CD4-positive, alpha-beta T cell (primary cell): Measurements from ENCODE around the gene GAPDH. TPM values are rescaled to one million over a fixed set of nuclear protein-coding genes. Genes with fewer than 3 reads are reported as not detected.

Experiments
- ATAC-seq: fragments of 200-7000 bp; cut with Tn5 transposase; one replicate; pipeline ENCODE4 v1.10.0; 2022; ENCODE audit warnings: mild to moderate bottlenecking; ENCODE audit not compliant: poor library complexity
- CTCF ChIA-PET: fragments of 350-600 bp; sonication (Branson Sonifier 250); formaldehyde crosslinking; loops from one replicate; lab custom pipeline; 2021; ENCODE audit warnings: antibody characterized with exemption, inconsistent platforms; lab: Charles Lee
- POLR2A ChIA-PET: fragments of 350-600 bp; sonication (Branson Sonifier 250); formaldehyde crosslinking; loops from one replicate; lab custom pipeline; 2021; ENCODE audit warnings: antibody characterized with exemption, inconsistent platforms; lab: Charles Lee
- DNase-seq, 14 experiments: peaks; one replicate each; pipeline ENCODE4 v3.0.0-alpha.2; 2013 to 2020; ENCODE audit warnings: mixed read lengths in 2 of 14
- H3K27ac ChIP-seq, 2 donors: one replicate each; pipeline versions ENCODE4 v1.5.1 to v1.7.0; 2013; ENCODE audit warnings: low read length in 2 of 2, low read depth in 1 of 2, mild to moderate bottlenecking in 1 of 2
- H3K27me3 ChIP-seq, 2 experiments: 1 replicate in 1 of 2; 2 replicates in 1 of 2; pipeline versions ENCODE4 v1.6.1 to v1.7.0; 2013; ENCODE audit warnings: low read length in 2 of 2, control low read depth in 1 of 2, mild to moderate bottlenecking in 1 of 2, moderate library complexity in 1 of 2; ENCODE audit not compliant: insufficient read depth in 2 of 2, control insufficient read depth in 1 of 2
- H3K36me3 ChIP-seq: one replicate; pipeline ENCODE4 v1.6.1; 2013; ENCODE audit warnings: low read length, control low read depth; ENCODE audit not compliant: insufficient read depth
- H3K4me1 ChIP-seq: one replicate; pipeline ENCODE4 v1.6.1; 2013; ENCODE audit warnings: low read length, control low read depth; ENCODE audit not compliant: insufficient read depth
- H3K4me3 ChIP-seq: one replicate; pipeline ENCODE4 v1.5.1; 2013; ENCODE audit warnings: mild to moderate bottlenecking, low read length, moderate library complexity
- H3K9me3 ChIP-seq, 2 experiments: 1 replicate in 1 of 2; 2 replicates in 1 of 2; pipeline versions ENCODE4 v1.6.1 to v1.7.0; 2013; ENCODE audit warnings: low read length in 2 of 2, mild to moderate bottlenecking in 2 of 2, control low read depth in 1 of 2, moderate library complexity in 1 of 2; ENCODE audit not compliant: control insufficient read depth in 1 of 2, insufficient read depth in 1 of 2
- H3K27ac Mint-ChIP-seq: one replicate; pipeline ENCODE4 v1.8.0; 2020; ENCODE audit warnings: mixed read lengths
- H3K27me3 Mint-ChIP-seq: one replicate; pipeline ENCODE4 v1.8.0; 2021; ENCODE audit warnings: mixed read lengths
- H3K36me3 Mint-ChIP-seq: one replicate; pipeline ENCODE4 v1.8.0; 2021; ENCODE audit warnings: low read depth, mixed read lengths
- H3K4me1 Mint-ChIP-seq: one replicate; pipeline ENCODE4 v1.8.0; 2021; ENCODE audit warnings: low read depth, mixed read lengths
- H3K4me3 Mint-ChIP-seq: one replicate; pipeline ENCODE4 v1.8.0; 2020; ENCODE audit warnings: mild to moderate bottlenecking, mixed read lengths
- H3K9me3 Mint-ChIP-seq: one replicate; pipeline ENCODE4 v1.8.0; 2020; ENCODE audit warnings: mixed read lengths
- CTCF ChIP-seq: fragments of 200-600 bp; IDR thresholded peaks from one replicate; pipeline ENCODE4 v1.8.0; 2022; ENCODE audit warnings: antibody characterized with exemption, mild to moderate bottlenecking
- intact Hi-C, 2 experiments: fragments of 100-400 bp; cut with DNase I in 1 of 2; cut with micrococcal nuclease in 1 of 2; formaldehyde crosslinking; loops; one replicate each; pipeline versions ENCODE4 v1.15.1 to v1.9.0; 2023 to 2025; cut with DNase I, micrococcal nuclease
- total RNA-seq, 174 experiments: library from RNA in 2 of 174; stranded (reverse) in 2 of 174; gene quantifications; one replicate each; pipeline ENCODE4 v1.2.3 and lab custom pipeline; 2021 to 2026

Gene GAPDH
- total RNA-seq, 2 experiments from 2014 or later, result 498 to 508 TPM

- H3K27ac ChIP-seq, result no peak overlapping the region
- Mint-ChIP-seq H3K27me3 (no peaks in the 10 kb centered on the region), H3K36me3 (peaks cover 84% of the 10 kb centered on the region), H3K4me3 (no peak overlapping the region), H3K27ac (peak overlapping the region; percentile 5), H3K4me1 (peaks cover 45% of the 10 kb centered on the region), H3K9me3 (no peaks in the 10 kb centered on the region)
- ChIA-PET POLR2A (interaction anchor here (1.1 kb wide), 1 partner anchor 92 kb away, joined by 3 read pairs; the partner anchor contains the start of gene VAMP1), CTCF (interaction anchor here (2.0 kb wide), 1 partner anchor 9 kb away, joined by 9 read pairs; no protein-coding TSS in a partner anchor)
- TF ChIP-seq CTCF, result no peak
- intact Hi-C loops, result loop anchor here in 1 of 2 experiments (5.0 kb wide), 1 partner anchor 264 kb away; the partner anchor contains the start of gene P3H3
- peaks cover 75% of the 10 kb centered on the region for H3K36me3 ChIP-seq
- ATAC-seq (no peak), DNase-seq (no peak)
- H3K9me3 ChIP-seq, result no peaks in the 10 kb centered on the region
- H3K4me3 ChIP-seq, result no peak overlapping the region
- peaks cover 37% of the 10 kb centered on the region for H3K4me1 ChIP-seq
- H3K27me3 ChIP-seq, result no peaks in the 10 kb centered on the region
Observed at GRCh38 chr12:6562881-6563280, 28.6 kb downstream of the GAPDH start.

- ATAC-seq, result no peak
- peak; percentile 51 to 80 (median 60) for DNase-seq
- Histone ChIP-seq H3K36me3 (peaks cover 75% of the 10 kb centered on the region), H3K27ac (no peak overlapping the region), H3K9me3 (no peaks in the 10 kb centered on the region), H3K4me1 (peaks cover 31% of the 10 kb centered on the region), H3K27me3 (no peaks in the 10 kb centered on the region), H3K4me3 (no peak overlapping the region)
- intact Hi-C loops, result loop anchor here in 1 of 2 experiments (5.0 kb wide), 1 partner anchor 264 kb away; the partner anchor contains the start of gene P3H3
- H3K27me3 Mint-ChIP-seq, result no peaks in the 10 kb centered on the region
- peak overlapping the region; percentile 71 for H3K27ac Mint-ChIP-seq
- CTCF ChIA-PET, result interaction anchor here (1.0 to 2.0 kb wide), 3 partner anchors 10 to 121 kb away, joined by 3 to 9 read pairs (median 4); no protein-coding TSS in a partner anchor
- H3K4me1 Mint-ChIP-seq, result peaks cover 48% of the 10 kb centered on the region
- H3K9me3 Mint-ChIP-seq, result no peaks in the 10 kb centered on the region
- POLR2A ChIA-PET, result interaction anchor here (1.1 kb wide), 1 partner anchor 93 kb away, joined by 3 read pairs; the partner anchor contains the start of gene VAMP1
- peak; percentile 87 for TF ChIP-seq CTCF
- peaks cover 86% of the 10 kb centered on the region for H3K36me3 Mint-ChIP-seq
- peak overlapping the region; percentile 69 for H3K4me3 Mint-ChIP-seq
Observed at GRCh38 chr12:6563448-6564050, 29.2 kb downstream of the GAPDH start.

- intact Hi-C loops, result loop anchor here (5.0 kb wide), 2 partner anchors 40 to 120 kb away; partner anchors contain the start of genes ZNF384 (in 2 of the 2) and CHD4 (in 1 of the 2)
- Histone ChIP-seq H3K27ac (no peak overlapping the region), H3K4me1 (peaks cover 54% of the 10 kb centered on the region), H3K36me3 (peaks cover 73% of the 10 kb centered on the region), H3K27me3 (no peaks in the 10 kb centered on the region), H3K4me3 (peak overlapping the region; percentile 95), H3K9me3 (no peaks in the 10 kb centered on the region)
- Mint-ChIP-seq H3K4me1 (peaks cover 63% of the 10 kb centered on the region), H3K27me3 (no peaks in the 10 kb centered on the region), H3K9me3 (no peaks in the 10 kb centered on the region), H3K4me3 (peak overlapping the region; percentile 100), H3K36me3 (peaks cover 75% of the 10 kb centered on the region), H3K27ac (peak overlapping the region; percentile 98)
- CTCF ChIA-PET, result interaction anchor here (0.7 to 2.7 kb wide), 3 partner anchors 13 to 121 kb away, joined by 3 to 7 read pairs (median 3); partner anchors contain the start of gene IFFO1
- DNase-seq, result no peak
- POLR2A ChIA-PET, result interaction anchor here (0.8 to 2.0 kb wide), 7 partner anchors 11 to 371 kb away, joined by 3 to 15 read pairs (median 6); partner anchors contain the start of genes IFFO1, TAPBPL, VAMP1 and ZNF384
- TF ChIP-seq CTCF, result no peak
- no peak for ATAC-seq
Observed at GRCh38 chr12:6567112-6567670, 32.9 kb downstream of the GAPDH start.
